ENCODE data around the gene C13orf46.

DNA sequence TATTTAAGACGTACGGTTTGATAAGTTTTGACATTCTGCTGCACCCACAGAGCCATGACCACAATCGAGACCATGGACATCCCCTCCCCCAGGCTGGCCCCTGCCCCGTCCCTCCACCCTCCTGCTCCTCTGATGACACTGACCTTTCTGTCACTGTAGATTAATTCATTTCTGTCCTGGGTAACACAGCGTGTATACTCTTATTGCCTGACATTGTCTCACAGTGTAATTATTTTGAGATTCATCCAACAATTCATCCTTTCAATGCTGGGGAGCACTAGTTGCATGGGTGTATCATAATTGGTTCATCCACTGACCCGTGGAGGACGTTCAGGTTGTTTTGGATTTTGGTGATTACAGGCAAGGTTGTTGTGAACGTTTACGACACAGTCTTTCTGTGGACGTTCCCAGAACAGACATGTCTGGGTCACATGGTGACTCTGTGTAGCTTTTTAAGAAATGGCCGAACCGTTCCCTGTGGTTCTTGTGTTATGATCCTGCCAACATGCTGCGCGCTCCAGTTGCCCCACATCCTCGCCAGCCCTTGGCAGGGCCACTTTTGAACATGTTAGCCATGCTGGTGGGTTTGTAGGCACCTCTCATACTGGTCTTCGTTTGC, 41.9 kb downstream of the C13orf46 start:
- TF ChIP-seq POLR2AphosphoS5 (IDR thresholded peaks at IDR 0.05; ENCODE audit: low read depth, low read length) (no peak), POLR2A (IDR thresholded peaks at IDR 0.05; ENCODE audit: low read depth, low read length) (no peak)

Data from GM12891 (cell line).